Hepatocyte (in vitro differentiated cells): ENCODE data around the gene MGME1. TPM values are rescaled to one million over a fixed set of nuclear protein-coding genes. Genes with fewer than 3 reads are reported as not detected.

ENCODE experiments used
- DNase-seq: peaks from one replicate; pipeline ENCODE4 v3.0.0-alpha.2; 2016; ENCODE audit warnings: low spot score
- H2AFZ ChIP-seq: fragments of 200-600 bp; sonication (generic); 2 replicates; pipeline ENCODE4 v1.6.0; 2016; ENCODE audit warnings: antibody characterized with exemption, mild to moderate bottlenecking
- H3K27ac ChIP-seq: fragments of 200-600 bp; sonication (generic); 2 replicates; pipeline ENCODE4 v1.5.1; 2016; ENCODE audit warnings: mild to moderate bottlenecking
- H3K27me3 ChIP-seq: fragments of 200-600 bp; sonication (generic); 2 replicates; pipeline ENCODE4 v1.6.1; 2016
- H3K36me3 ChIP-seq: fragments of 200-600 bp; sonication (generic); replicated peaks from 2 replicates; pipeline ENCODE4 v1.5.1; 2016; ENCODE audit warnings: low read depth; ENCODE audit not compliant: insufficient read depth
- H3K4me1 ChIP-seq: fragments of 200-600 bp; sonication (generic); 2 replicates; pipeline ENCODE4 v1.5.1; 2016; ENCODE audit warnings: mild to moderate bottlenecking, moderate library complexity; ENCODE audit not compliant: insufficient read depth
- H3K4me2 ChIP-seq: fragments of 200-600 bp; sonication (generic); 2 replicates; pipeline ENCODE4 v1.6.0; 2016
- H3K4me3 ChIP-seq: fragments of 200-600 bp; sonication (generic); 2 replicates; pipeline ENCODE4 v1.5.1; 2016; ENCODE audit warnings: mild to moderate bottlenecking
- H3K79me2 ChIP-seq: fragments of 200-600 bp; sonication (generic); 2 replicates; pipeline ENCODE4 v1.6.0; 2017; ENCODE audit warnings: mild to moderate bottlenecking
- H3K9me2 ChIP-seq: fragments of 200-600 bp; sonication (generic); replicated peaks from 2 replicates; pipeline ENCODE4 v1.6.0; 2017; ENCODE audit warnings: mild to moderate bottlenecking; ENCODE audit not compliant: insufficient read depth
- H3K9me3 ChIP-seq: fragments of 200-600 bp; sonication (generic); 2 replicates; pipeline ENCODE4 v1.5.1; 2016; ENCODE audit warnings: low read depth, mild to moderate bottlenecking
- H4K20me1 ChIP-seq: fragments of 200-600 bp; sonication (generic); 2 replicates; pipeline ENCODE4 v1.6.0; 2016; ENCODE audit warnings: mild to moderate bottlenecking; ENCODE audit not compliant: insufficient read depth, poor library complexity, severe bottlenecking
- EZH2 ChIP-seq: fragments of 200-600 bp; sonication (generic); IDR thresholded peaks from 2 replicates; pipeline ENCODE4 v1.6.1; 2016; ENCODE audit warnings: antibody characterized with exemption, mild to moderate bottlenecking, borderline replicate concordance
- EZH2phosphoT487 ChIP-seq: fragments of 200-600 bp; sonication (generic); IDR thresholded peaks from one replicate; pipeline ENCODE4 v1.6.1; 2018; ENCODE audit warnings: antibody characterized with exemption, mild to moderate bottlenecking, low read depth, moderate library complexity; ENCODE audit not compliant: unreplicated experiment, severe bottlenecking
- WGBS: methylation state at CpG from one replicate; pipeline ENCODE4 v1.1.6; 2016; ENCODE audit warnings: low lambda C conversion rate; ENCODE audit errors: missing lambda C conversion rate; 5-methylcytosine and 5-hydroxymethylcytosine counted together
- polyA plus RNA-seq: library from polyadenylated mRNA; unstranded; fragments of >200 nt; fragmentation: Nextera tagmentation; extraction: Ambion mirVana; gene quantifications from 2 replicates; pipeline ENCODE4 v1.2.1, GENCODE V29; 2016
- total RNA-seq: library from RNA; depleted of rRNA; stranded (reverse); fragments of >200 nt; gene quantifications from 2 replicates; pipeline ENCODE4 v1.2.3, GENCODE V29; 2014
- TF ChIP-seq, protein P1 (sequence below): fragments of 200-600 bp; sonication (generic); IDR thresholded peaks from 2 replicates; pipeline ENCODE4 v1.5.1; 2016; ENCODE audit warnings: antibody characterized with exemption, mild to moderate bottlenecking; ENCODE audit not compliant: poor library complexity

Gene MGME1
- total and polyA plus RNA-seq, 2 experiments from 2014 or later, result 15.7 to 17.9 TPM

DNA sequence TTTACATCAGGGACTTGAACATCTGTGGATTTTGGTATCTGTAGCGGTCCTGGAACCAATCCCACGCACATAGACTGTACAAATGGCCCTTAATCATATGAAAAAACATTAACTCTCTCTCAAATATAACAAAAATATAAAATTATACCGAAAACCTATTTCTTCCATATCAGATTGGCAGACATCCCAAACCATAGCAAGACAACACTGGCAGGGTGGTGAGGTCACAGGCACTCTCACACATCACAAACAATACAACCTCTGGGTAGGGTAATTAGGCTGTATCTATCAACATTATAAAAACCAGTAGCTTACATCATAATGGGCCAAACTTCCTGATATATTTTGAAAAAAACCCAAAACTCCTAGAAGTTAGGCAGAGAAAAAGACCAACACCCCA is 48.0 kb downstream of the MGME1 start:
- Histone ChIP-seq H3K9me3 (no peaks in the 10 kb centered on the region), H4K20me1 (no peaks in the 10 kb centered on the region), H3K27ac (no peak overlapping the region), H3K4me3 (no peak overlapping the region), H3K4me2 (no peak overlapping the region), H3K27me3 (no peaks in the 10 kb centered on the region), H3K79me2 (no peaks in the 10 kb centered on the region), H3K36me3 (no peaks in the 10 kb centered on the region), H2AFZ (no peak overlapping the region), H3K9me2 (no peaks in the 10 kb centered on the region), H3K4me1 (no peaks in the 10 kb centered on the region)
- no peak for DNase-seq
- 96% methylated on average over 3 of the region's 3 CpGs for WGBS
- no peak for TF ChIP-seq EZH2
- TF ChIP-seq, protein P1, sequence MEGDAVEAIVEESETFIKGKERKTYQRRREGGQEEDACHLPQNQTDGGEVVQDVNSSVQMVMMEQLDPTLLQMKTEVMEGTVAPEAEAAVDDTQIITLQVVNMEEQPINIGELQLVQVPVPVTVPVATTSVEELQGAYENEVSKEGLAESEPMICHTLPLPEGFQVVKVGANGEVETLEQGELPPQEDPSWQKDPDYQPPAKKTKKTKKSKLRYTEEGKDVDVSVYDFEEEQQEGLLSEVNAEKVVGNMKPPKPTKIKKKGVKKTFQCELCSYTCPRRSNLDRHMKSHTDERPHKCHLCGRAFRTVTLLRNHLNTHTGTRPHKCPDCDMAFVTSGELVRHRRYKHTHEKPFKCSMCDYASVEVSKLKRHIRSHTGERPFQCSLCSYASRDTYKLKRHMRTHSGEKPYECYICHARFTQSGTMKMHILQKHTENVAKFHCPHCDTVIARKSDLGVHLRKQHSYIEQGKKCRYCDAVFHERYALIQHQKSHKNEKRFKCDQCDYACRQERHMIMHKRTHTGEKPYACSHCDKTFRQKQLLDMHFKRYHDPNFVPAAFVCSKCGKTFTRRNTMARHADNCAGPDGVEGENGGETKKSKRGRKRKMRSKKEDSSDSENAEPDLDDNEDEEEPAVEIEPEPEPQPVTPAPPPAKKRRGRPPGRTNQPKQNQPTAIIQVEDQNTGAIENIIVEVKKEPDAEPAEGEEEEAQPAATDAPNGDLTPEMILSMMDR, result no peak
- no peak for TF ChIP-seq EZH2phosphoT487

GRCh38 chr20:18018100-18018499 is 49.3 kb downstream of the MGME1 start:
- H3K27me3 ChIP-seq, result no peaks in the 10 kb centered on the region
- no peaks in the 10 kb centered on the region for H3K9me2 ChIP-seq
- no peaks in the 10 kb centered on the region for H3K36me3 ChIP-seq
- H3K4me2 ChIP-seq, result no peak overlapping the region
- H3K79me2 ChIP-seq, result no peaks in the 10 kb centered on the region
- no peaks in the 10 kb centered on the region for H3K9me3 ChIP-seq
- no peak overlapping the region for H3K4me3 ChIP-seq
- H4K20me1 ChIP-seq, result no peaks in the 10 kb centered on the region
- H3K4me1 ChIP-seq, result no peaks in the 10 kb centered on the region
- DNase-seq, result no peak
- no peak overlapping the region for H2AFZ ChIP-seq
- H3K27ac ChIP-seq, result no peak overlapping the region
- WGBS, result 92% methylated on average over 10 of the region's 10 CpGs
- no peak for TF ChIP-seq EZH2phosphoT487
- TF ChIP-seq, protein P1, result no peak
- TF ChIP-seq EZH2, result no peak

DNA sequence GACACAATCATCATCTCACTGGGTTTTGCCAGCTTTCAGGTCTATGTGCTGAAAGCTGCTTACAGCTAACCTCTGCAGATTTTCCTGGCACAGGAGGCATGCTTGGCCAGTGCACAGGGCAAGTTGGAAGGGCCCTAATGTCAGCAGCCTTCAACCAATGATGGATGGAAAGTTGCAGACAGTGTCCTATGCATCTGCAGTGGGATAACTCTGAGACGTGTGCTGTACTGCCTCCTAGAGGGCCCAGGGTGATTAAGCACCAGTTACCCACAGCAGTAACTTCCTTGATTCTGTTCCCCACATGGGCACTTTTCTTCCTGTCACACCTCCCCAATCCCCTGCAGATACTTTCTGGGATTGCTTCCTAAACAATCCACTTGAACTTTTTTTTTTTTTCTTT is 50.2 kb downstream of the MGME1 start:
- no peaks in the 10 kb centered on the region for H3K9me2 ChIP-seq
- WGBS, result 13% methylated on average over 1 of the region's 1 CpG
- no peaks in the 10 kb centered on the region for H3K79me2 ChIP-seq
- no peaks in the 10 kb centered on the region for H4K20me1 ChIP-seq
- H3K4me3 ChIP-seq, result no peak overlapping the region
- no peak for TF ChIP-seq EZH2
- H3K27ac ChIP-seq, result no peak overlapping the region
- H3K27me3 ChIP-seq, result no peaks in the 10 kb centered on the region
- H3K9me3 ChIP-seq, result no peaks in the 10 kb centered on the region
- DNase-seq, result no peak
- H3K4me2 ChIP-seq, result no peak overlapping the region
- no peak overlapping the region for H2AFZ ChIP-seq
- H3K4me1 ChIP-seq, result no peaks in the 10 kb centered on the region
- no peaks in the 10 kb centered on the region for H3K36me3 ChIP-seq

DNA sequence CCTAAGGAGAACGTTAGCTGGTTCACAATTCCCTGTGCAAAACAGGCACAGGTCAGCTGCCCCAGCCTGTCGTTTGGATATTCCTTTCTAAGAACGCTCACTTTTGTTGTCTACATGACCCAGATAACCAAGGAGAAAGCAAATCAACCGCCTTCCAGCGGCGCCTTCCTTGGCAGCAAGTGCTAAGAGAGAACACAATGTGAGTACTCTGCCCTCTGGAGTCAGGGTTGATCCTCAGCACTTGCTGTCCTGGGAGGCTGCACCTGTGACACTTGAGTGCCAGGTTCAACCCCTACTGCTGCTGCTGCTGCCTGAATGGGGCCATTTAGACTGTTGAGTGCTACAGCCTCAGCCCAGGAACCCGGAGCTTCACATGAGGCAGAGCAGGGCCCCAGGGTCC is 52.1 kb downstream of the MGME1 start:
- H4K20me1 ChIP-seq, result no peaks in the 10 kb centered on the region
- no peak for TF ChIP-seq EZH2phosphoT487
- TF ChIP-seq, protein P1, result no peak
- TF ChIP-seq EZH2, result no peak
- no peak overlapping the region for H3K27ac ChIP-seq
- no peak for DNase-seq
- H3K27me3 ChIP-seq, result no peaks in the 10 kb centered on the region
- H3K9me3 ChIP-seq, result no peaks in the 10 kb centered on the region
- 92% methylated on average over 7 of the region's 7 CpGs for WGBS
- no peak overlapping the region for H2AFZ ChIP-seq
- no peaks in the 10 kb centered on the region for H3K9me2 ChIP-seq
- H3K4me2 ChIP-seq, result no peak overlapping the region
- no peak overlapping the region for H3K4me3 ChIP-seq
- no peaks in the 10 kb centered on the region for H3K36me3 ChIP-seq
- no peaks in the 10 kb centered on the region for H3K4me1 ChIP-seq
- H3K79me2 ChIP-seq, result no peaks in the 10 kb centered on the region
